OCI-M2 (cell line): ENCODE data around the gene GUCD1.

Experiments used
- DNase-seq: peaks from one replicate; lab custom pipeline; 2025; ENCODE audit not compliant: unreplicated experiment; lab: John Stamatoyannopoulos, UW

GUCD1 gene

GRCh38 chr22:24504956-24505736 is 49.8 kb downstream of the GUCD1 start:
- DNase-seq, result no peak

DNA sequence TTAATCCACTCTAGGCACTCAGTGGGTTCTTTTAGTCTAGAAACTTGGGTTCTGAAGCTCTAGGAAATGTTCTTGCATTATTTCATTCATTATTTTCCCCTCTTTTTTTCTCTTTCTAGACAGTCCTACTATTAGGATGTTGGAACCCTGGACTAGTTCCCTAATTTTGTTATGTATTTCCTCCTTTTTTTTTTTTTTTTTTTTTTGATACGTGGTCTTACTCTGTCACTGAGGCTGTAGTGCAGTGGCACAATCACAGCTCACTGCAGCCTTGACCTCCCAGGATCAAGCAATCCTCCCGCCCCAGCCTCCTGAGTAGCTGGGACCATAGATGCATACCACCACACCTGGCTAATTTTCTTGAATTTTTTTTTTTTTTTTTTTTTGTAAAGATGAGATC is 50.4 kb downstream of the GUCD1 start:
- no peak for DNase-seq

- DNase-seq, result no peak
These were observed 51.0 kb downstream of the GUCD1 start for GRCh38 chr22:24503843-24504338.

GRCh38 chr22:24503137-24503842 is 51.6 kb downstream of the GUCD1 start:
- DNase-seq, result no peak

DNA sequence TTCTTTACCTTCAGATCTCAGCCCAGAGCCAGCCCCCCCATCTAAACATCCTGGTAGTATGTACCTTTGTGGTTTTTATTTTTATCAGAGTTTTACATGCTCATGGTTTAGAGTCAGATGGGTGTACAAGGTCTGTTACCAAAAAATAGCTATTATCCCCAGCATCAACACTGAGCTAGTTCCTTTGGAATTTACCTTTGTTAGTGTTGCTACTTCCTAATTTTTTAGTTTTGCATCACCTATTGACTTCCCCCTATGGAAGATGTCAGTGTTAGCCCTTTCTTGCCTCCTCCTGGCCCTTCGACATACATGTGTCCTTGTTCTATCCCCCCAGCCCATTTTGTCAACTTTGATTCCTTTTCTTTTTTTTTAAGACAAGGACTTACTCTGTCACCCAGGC is 52.4 kb downstream of the GUCD1 start:
- no peak for DNase-seq

DNA sequence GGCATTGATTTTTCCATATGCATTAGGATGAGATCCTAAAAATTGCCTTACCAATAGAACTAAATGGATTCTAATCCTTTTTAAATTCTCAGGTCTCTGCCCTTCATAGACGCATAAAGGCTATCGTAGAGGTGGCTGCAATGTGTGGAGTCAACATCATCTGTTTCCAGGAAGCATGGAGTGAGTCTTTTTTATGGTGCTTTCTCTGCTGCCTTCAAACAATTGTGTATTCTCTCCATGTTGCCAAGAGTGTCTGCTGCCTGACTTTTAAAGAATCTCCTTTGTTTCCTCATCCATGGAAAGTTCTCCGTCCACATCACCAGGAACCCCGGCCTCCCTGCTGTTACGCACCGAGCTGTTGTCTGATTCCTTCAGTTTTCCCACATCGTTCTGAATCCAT is 52.9 kb downstream of the GUCD1 start:
- DNase-seq, result no peak

- DNase-seq, result no peak
These were observed 53.5 kb downstream of the GUCD1 start for GRCh38 chr22:24501301-24502005.

GRCh38 chr22:24500277-24500820 is 54.6 kb downstream of the GUCD1 start:
- no peak for DNase-seq

DNA sequence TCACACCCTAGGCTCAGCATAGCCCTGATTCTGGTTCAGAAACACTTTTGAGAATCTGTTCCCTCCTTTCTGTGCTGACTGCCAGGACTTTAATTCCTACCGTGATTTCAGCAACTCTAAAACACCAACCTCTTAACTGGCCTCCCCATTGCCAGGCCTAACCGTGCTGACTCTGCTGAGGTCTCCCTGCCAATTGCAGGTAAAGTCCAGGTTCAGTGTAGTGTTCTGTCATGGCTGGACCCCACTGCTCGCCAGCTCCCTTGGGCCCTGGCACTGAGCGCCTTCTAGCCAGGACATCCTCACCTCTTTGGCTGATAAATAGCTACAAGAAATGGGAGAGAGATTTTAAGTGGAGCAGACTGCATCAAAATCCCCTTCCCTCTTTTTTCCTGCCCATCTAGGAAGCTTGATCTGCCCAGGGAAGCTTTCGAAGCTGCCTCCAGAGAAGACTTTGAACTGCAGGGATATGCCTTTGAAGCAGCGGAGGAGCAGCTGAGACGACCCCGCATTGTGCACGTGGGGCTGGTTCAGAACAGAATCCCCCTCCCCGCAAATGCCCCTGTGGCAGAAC is 55.1 kb downstream of the GUCD1 start:
- no peak for DNase-seq

- no peak for DNase-seq
These were observed 56.1 kb downstream of the GUCD1 start for GRCh38 chr22:24498824-24499223.

- no peak for DNase-seq
These were observed 57.1 kb downstream of the GUCD1 start for GRCh38 chr22:24497841-24498258.

DNA sequence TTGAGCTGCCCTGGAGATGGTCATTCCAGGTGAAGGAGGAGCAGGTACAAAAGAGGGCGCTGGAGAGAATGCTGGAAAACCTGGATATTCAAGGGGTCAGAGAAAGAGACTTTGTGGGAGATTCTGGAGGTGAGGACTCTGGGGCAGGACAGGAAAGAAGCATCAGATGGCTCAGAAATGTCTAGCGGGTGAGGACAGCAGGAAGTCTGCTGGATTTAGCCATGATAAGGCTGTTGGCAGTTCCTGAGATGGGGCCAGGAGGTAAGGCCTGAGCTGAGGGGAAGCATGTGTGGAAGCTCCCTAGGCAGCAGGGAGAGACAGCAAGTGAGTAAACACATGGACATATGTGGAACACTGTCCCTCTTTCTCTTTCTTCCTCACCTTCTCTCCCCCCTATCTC is 58.3 kb downstream of the GUCD1 start:
- no peak for DNase-seq

DNA sequence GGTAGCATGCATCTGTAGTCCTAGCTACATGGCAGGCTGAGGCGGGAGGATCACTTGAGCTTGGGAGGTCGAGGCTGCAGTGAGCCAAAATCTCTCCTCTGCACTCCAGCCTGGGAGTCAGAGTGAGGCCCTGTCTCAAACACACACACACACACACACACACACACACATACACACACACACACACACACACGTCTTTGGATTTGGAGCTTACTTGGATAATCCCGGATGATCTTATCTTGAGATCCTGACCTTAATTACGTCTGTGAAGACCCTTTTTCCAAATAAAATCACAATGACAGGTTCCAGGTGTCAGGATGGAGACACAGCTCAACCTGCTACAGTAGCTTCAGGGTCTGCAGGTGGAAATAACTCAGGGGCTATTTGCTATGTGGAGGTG is 58.7 kb downstream of the GUCD1 start:
- DNase-seq, result no peak

- DNase-seq, result no peak
These were observed 59.6 kb downstream of the GUCD1 start for GRCh38 chr22:24495365-24495675.

GRCh38 chr22:24494528-24495364 is 60.2 kb downstream of the GUCD1 start, which contains the start of gene UPB1:
Gene UPB1 (plus strand): TSS chr22:24495332. CDS start chr22:24495404, 72 bp downstream.
- DNase-seq, result no peak

DNA sequence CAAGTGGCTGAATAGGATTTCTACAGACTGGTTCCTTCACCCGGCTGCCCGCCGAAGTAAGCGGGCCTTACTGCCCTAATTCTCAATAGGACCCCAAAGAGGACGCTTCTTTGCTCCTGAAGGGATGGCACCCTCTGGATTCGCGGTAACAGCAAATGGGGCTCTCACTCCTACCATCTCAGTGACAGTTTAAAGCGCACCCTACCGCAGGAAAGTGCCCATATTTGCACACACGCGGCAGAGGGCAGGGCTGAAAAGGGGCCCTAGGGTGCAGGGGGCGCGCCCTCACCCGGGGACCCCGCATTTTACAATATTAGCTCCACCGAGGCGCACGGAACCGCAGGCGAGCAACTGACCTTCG is 60.8 kb downstream of the GUCD1 start:
- no peak for DNase-seq

GRCh38 chr22:24492391-24492790 is 62.5 kb downstream of the GUCD1 start:
- no peak for DNase-seq
